BE2C (cell line): ENCODE measurements around the gene PDE6B.
"Not testable (repeated sequence)": the region's sequence is repeated elsewhere in the genome, so short reads cannot be mapped to it uniquely, and the experiment has no call there.

Experiments used
- DNase-seq: peaks from one replicate; pipeline ENCODE4 v3.0.0-alpha.2; 2020
- H3K27me3 ChIP-seq: fragments of 250-450 bp; sonication (Bioruptor Pico); 2 replicates; pipeline ENCODE4 v1.5.1; 2020; ENCODE audit warnings: mild to moderate bottlenecking
- H3K36me3 ChIP-seq: fragments of 250-450 bp; sonication (Bioruptor Pico); 2 replicates; pipeline ENCODE4 v1.5.1; 2020; ENCODE audit warnings: mild to moderate bottlenecking
- H3K4me1 ChIP-seq: fragments of 250-450 bp; sonication (Bioruptor Pico); 2 replicates; pipeline ENCODE4 v1.5.1; 2020
- H3K4me3 ChIP-seq: 2 replicates; pipeline ENCODE4 v1.5.1; 2011; ENCODE audit warnings: low read depth, low read length
- H3K9me3 ChIP-seq: fragments of 250-450 bp; sonication (Bioruptor Pico); 2 replicates; pipeline ENCODE4 v1.5.1; 2020
- TF ChIP-seq, protein P1 (sequence below): IDR thresholded peaks from 2 replicates; pipeline ENCODE4 v1.5.1; 2012; ENCODE audit warnings: mild to moderate bottlenecking, low read depth, low read length

Gene PDE6B

DNA sequence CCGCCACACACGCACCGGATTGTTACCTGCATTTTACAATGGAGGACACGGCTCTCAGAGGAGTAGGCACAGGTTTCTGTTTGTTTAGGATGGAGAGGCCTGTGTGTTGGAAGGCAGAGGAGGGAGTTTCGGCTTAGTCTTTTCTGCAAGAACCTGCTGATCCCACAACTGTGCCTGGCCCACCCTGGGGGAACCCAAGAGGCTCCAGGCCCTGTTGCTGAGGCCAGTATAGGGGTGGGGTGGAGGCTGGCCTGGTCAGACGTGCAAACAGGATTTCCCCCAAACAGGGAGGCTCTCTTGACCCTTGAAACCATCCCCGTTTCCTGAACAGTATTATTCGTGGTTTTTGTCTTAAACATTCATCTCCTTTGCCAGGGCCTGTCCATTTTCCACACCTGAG lies 64.3 kb downstream of the PDE6B start:
- Histone ChIP-seq H3K9me3 (no peaks in the 10 kb centered on the region), H3K27me3 (no peaks in the 10 kb centered on the region), H3K36me3 (no peaks in the 10 kb centered on the region), H3K4me3 (no peak overlapping the region), H3K4me1 (no peaks in the 10 kb centered on the region; the same call in 1 of the 2 replicates)
- TF ChIP-seq, protein P1, sequence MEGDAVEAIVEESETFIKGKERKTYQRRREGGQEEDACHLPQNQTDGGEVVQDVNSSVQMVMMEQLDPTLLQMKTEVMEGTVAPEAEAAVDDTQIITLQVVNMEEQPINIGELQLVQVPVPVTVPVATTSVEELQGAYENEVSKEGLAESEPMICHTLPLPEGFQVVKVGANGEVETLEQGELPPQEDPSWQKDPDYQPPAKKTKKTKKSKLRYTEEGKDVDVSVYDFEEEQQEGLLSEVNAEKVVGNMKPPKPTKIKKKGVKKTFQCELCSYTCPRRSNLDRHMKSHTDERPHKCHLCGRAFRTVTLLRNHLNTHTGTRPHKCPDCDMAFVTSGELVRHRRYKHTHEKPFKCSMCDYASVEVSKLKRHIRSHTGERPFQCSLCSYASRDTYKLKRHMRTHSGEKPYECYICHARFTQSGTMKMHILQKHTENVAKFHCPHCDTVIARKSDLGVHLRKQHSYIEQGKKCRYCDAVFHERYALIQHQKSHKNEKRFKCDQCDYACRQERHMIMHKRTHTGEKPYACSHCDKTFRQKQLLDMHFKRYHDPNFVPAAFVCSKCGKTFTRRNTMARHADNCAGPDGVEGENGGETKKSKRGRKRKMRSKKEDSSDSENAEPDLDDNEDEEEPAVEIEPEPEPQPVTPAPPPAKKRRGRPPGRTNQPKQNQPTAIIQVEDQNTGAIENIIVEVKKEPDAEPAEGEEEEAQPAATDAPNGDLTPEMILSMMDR = no peak
- DNase-seq = no peak

GRCh38 chr4:692771-693554 lies 67.6 kb downstream of the PDE6B start:
- Histone ChIP-seq H3K9me3 (no peaks in the 10 kb centered on the region), H3K4me3 (no peak overlapping the region), H3K27me3 (no peaks in the 10 kb centered on the region), H3K4me1 (no peaks in the 10 kb centered on the region), H3K36me3 (no peaks in the 10 kb centered on the region)
- DNase-seq = no peak
- TF ChIP-seq, protein P1 = no peak

DNA sequence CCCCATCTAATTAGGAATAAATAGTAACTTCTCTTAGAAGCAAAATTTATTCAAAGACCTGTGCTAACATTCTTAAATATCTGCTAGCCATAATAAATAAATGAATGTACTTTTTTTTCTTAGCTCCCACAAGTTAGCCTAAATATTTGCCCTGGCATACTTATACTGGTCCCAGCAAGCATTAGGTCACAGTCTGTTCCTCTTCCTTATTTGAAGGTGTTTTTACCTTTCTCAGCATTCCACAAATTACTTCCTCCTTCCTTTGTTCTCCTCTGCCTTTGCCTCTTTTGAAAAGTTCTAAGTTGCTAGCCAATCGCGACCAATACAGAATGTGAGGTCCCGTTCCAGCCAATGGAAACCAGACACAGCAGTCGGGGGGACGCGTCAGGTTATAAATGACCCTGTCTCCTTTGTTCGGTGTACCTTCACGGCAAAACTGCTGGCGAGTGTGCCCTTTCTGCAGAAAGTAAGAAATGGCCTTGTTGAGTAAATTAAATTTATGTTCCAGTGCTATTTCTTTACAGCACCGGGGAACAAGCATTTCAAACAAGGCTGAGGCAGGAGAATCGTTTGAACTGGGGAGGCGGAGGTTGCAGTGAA lies 69.1 kb downstream of the PDE6B start:
- not testable (repeated sequence) for DNase-seq, H3K36me3 ChIP-seq

GRCh38 chr4:699816-700580 lies 74.6 kb downstream of the PDE6B start:
- no peaks in the 10 kb centered on the region for H3K27me3 ChIP-seq
- no peaks in the 10 kb centered on the region for H3K9me3 ChIP-seq
- DNase-seq = no peak
- no peaks in the 10 kb centered on the region for H3K36me3 ChIP-seq
- no peak overlapping the region for H3K4me3 ChIP-seq
- TF ChIP-seq, protein P1 = no peak
- no peaks in the 10 kb centered on the region for H3K4me1 ChIP-seq

More for the DNA sequence above, 69.1 kb downstream of the PDE6B start:
- H3K9me3 ChIP-seq, H3K4me1 ChIP-seq, H3K27me3 ChIP-seq, H3K4me3 ChIP-seq: not testable (repeated sequence)

- Histone ChIP-seq H3K9me3 (no peaks in the 10 kb centered on the region), H3K36me3 (no peaks in the 10 kb centered on the region), H3K4me1 (no peaks in the 10 kb centered on the region), H3K4me3 (no peak overlapping the region), H3K27me3 (no peaks in the 10 kb centered on the region)
- TF ChIP-seq, protein P1 = no peak
- DNase-seq = no peak
Measured at GRCh38 chr4:700587-701264, 75.4 kb downstream of the PDE6B start.

DNA sequence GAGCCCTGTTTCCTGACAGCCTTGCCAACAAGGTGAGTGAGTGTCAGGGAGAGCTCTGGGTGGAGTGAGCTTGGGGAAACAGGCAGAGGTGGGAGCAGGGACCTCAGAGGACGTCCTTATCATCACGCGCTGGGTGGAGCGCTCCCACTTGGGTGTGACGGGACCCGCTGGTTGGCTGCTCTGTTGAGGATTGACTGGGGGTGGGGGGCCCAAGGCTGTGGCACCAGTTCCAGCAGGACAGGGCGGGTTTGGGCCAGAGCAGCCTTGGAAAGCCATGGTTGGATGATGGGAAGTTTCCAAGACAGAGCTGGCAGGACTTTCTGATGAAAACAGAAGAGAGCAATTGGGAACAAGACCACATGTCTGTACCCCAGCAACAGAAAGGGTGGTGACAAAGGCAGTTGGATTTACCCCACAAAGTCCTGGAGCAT lies 77.3 kb downstream of the PDE6B start:
- TF ChIP-seq, protein P1 = no peak
- no peaks in the 10 kb centered on the region for H3K4me1 ChIP-seq
- DNase-seq = no peak

More for the DNA sequence above, 77.3 kb downstream of the PDE6B start:
- Histone ChIP-seq H3K4me3 (no peak overlapping the region), H3K27me3 (no peaks in the 10 kb centered on the region), H3K9me3 (no peaks in the 10 kb centered on the region), H3K36me3 (no peaks in the 10 kb centered on the region)
